Activated CD8-positive, alpha-beta memory T cell treated with anti-CD3 and anti-CD28 coated beads for 4 hours (primary cell): Measurements from ENCODE around the gene TICRR.
"Not testable (repeated sequence)": the region's sequence is repeated elsewhere in the genome, so short reads cannot be mapped to it uniquely, and the experiment has no call there.

Experiments used
- DNase-seq, 2 donors: peaks; one replicate each; pipeline ENCODE4 v3.0.0-alpha.2; 2020; ENCODE audit warnings: low read depth in 2 of 2

The TICRR gene

DNA sequence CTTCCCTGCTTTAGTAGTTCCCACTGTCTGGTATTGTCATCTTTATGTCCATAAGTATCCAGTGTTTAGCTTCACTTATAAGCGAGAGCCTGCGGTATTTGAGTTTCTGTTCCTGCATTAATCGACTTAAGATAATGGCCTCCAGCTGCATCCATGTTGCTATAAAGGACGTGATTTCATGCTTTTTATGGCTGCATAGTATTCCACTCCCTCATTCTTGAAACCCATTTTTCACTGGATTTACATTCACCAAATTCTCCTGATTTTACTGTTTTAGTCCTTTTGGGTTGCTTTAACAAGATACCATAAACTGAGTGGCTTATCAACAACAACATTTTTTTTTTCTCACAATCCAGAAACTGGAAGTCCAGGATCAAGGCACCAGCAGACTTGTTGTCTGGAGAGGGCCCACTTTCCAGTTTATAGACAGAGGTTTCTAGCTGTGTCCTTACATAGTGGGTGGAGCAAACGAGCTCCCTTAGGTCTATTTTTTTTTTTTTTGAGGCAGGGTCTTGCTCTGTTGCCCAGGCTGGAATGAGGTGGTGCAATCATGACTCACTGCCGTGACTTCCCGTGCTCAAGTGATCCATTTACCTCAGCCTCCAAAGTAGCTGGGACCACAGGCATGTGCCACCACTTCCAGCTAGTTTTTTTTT, 6.1 kb upstream of the TICRR start:
- DNase-seq = no peak

DNA sequence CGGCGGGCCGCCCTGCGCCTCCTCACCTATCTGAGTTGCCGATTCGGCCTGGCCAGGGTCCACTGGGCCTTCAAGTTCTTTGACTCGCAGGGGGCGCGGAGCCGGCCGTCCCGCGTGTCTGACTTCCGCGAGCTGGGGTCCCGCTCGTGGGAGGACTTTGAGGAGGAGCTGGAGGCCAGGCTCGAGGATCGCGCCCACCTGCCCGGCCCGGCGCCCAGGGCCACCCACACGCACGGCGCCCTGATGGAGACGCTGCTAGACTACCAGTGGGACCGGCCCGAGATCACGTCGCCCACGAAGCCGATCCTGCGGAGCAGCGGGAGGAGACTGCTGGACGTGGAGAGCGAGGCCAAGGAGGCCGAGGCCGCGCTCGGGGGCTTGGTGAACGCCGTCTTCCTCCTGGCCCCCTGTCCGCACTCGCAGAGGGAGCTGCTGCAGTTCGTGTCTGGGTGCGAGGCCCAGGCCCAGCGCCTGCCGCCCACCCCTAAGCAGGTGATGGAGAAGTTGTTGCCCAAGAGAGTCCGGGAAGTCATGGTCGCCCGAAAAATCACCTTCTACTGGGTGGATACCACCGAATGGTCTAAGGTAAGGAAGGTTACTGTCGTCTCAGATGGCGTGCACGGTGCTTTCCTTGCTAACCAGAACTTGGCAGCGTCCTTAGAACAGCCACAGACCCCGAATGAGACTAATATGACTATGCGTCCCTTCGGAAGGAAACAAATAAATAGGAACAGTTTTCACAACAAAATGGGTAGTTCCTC, 567 bp downstream of the TICRR start:
- DNase-seq = no peak

DNA sequence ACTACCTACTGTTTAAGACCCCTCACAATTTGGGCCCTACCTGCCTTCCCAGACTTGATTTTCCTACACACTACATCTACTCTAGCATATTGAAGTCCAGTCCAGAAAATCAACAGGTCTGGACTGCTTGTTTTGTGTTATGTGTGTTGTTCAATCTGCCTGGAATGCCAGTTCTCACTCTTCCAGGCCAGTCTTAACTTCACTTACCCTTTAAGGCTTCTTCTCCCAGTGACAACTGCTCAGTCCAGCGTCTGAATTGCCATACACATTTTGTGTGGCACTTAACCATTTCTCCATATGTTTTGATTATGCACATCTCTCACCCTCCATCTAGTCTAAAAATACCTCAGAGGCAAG, 1.1 kb downstream of the TICRR start:
- DNase-seq = no peak

DNA sequence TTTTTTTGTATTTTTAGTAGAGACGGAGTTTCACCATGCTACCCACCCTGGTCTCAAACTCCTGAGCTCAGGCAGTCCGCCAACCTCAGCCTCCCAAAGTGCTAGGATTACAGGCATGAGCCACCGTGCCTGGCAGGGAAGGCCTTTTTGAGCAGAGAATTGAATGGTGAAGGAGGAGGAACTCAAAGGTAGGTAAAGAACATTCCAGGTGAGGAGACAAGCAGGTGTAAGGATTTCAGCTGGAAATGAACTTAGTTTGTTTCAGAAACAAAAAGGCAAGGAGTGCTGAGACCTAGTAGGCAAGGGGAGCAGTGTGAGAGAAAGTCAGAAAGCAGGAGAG, 2.5 kb downstream of the TICRR start:
- no peak for DNase-seq

DNA sequence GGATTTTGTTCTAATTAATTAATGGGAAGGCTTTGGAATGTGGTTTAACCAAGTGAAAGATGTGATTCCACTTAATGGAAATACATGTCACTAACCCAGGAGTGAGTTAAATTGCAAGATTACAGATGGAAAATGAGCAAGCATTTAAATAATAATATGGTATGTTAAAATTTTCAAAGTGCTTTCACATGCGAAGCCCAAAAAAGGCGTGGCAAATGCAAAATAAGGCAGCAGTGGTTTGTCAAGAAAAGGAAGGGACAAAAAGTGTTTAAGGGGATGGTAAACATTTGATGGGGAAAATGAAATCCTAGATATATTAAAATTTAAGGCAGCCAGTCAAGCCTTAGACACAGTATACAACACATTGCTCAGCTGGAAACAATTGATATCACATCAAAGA, 2.9 kb downstream of the TICRR start:
- DNase-seq = no peak

DNA sequence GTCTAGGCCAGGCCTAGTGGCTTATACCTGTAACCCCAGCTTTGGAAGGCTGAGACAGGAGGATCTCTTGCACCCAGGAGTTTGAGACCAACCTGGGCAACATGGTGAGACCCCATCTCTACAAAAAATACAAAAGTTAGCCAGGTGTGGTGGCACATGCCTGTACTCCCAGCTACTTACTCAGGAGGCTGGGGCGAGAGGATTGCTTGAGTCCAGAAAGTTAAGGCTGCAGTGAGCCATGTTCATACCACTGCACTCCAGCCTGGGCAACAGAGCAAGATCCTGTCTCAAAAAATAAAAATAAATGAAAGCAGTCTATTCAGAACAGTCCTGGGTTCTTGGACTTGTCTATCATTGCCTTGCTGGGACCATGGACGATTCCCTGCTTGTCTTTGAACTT, 5.5 kb downstream of the TICRR start:
- not testable (repeated sequence) for DNase-seq

DNA sequence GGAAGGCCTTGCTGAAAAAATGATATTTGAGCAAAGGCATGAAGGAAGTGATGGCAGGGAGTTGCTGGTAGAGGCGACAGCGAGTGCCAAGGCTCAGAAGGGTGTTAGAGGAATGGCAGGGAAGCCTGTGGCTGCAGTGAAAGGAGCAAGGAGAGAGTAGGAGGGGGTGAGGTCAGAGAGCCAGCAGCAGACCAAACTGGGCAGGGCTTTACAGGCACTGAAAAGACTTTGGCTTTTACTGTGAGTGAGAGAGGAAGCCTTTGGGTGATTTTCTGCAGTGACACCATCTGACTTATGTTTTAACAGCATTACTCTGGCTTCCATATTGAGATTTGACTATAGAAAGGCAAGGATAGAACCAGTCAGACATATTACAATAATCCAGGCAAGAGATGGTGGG, 11.4 kb downstream of the TICRR start:
- no peak for DNase-seq

DNA sequence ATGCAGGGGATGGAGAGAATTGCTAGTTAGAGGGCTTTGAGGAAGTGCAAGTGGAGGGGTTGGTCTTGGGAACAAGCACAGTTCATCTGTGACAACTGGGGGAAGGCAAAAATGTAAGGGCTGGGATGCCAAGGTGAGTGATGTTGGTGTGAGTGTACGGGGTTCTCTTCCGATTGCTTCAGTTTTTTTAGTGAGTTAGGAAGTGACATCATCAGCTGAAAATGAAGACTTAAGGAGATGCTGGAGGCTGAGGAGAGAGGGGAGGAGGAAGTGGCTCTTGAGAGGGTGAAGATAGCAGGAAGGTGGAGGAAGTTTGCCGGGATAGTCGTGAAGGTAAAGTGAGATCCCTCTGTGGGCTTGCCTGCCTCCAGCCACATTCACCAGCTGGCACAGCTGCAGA, 12.7 kb downstream of the TICRR start:
- DNase-seq = no peak

DNA sequence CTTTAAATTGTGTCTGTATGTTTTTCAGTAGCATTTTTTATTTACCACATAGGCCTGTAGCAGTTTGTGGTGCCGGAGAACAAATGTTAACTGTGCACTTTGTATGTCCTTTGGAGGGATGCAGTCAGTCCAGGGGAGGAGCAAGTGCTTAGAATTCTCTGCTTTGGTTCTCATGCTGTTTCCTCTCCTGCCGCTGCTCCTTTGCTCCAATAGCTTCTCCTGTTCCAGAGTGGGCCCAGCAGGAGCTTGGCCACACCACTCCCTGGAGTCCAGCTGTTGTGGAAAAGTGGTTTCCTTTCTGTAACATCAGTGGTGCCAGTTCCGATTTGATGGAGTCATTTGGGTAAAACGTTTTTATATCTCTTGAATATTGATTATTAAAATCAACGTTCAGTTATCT, 16.6 kb downstream of the TICRR start:
- no peak for DNase-seq

DNA sequence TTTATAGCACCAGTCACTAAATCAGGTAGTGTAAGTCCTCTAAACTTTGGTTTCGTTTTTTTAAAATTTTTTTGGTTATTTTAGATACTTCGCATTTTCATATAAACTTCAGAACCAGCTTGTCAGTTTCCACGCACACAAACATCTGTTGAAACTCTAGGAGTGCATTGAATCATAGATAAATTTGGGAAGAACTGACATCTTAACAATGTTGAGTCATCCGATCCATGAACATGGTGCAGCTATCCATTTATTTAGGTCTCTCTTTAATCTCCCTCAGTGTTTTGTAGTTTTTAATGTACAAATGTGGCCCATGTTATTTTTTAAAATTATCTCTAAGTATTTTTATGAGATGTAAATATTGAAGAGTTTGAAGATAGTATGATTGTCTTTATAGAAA, 17.7 kb downstream of the TICRR start:
- no peak for DNase-seq

DNA sequence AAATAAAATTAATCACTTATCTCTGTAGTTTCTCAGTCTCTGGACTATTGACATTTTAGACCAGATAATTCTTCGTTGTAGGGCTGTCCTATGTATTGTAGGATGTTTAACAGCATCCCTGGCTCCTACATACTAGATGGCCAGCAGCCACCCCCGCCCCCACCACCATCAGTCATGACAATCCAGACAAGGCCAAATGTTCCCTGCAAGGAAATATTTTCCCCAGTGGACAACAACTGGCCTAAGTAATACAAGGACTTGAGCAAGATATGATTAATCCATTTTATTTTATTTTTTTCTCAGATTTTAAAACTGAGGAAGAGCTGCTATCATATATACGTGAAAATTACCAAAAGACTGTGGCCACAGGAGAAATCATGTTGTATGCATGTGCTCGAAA, 23.8 kb downstream of the TICRR start:
- DNase-seq = no peak

DNA sequence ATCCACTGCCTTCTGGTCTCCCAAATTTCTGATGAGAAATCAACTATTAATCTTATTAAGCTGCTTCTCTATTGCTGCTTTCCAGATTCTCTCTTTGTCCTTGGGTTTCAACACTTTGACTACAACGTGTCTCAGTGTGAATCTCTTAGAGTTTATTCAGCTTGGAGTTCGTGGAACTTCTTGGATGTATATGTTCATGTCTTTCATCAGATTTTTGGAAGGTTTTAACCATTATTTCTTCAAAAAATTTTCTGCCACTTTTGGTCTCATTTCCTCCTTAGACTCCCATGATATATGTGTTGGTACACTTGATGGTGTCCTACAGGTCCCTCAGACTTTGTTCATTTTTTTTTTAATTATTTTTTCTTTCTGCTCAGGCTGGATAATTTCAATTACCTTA, 36.0 kb downstream of the TICRR start:
- DNase-seq = no peak

DNA sequence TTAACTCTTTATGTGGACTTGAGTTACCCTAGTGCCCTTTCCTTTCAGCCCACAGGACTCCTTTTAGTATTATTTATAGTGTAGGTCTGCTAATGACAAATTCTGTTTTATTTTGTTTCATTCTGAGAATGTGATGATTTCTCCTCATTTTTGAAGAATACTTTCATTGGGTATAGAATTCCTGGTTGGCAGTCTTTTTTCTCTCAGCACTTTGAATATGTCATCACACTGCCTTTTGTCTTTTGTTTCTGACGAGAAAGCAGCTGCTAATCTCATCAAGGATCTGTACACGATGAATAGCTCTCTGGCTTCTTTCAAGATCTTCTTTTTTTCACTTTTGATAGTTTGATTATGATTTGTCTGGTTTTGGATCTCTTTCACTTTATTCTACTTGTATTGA, 37.8 kb downstream of the TICRR start:
- no peak for DNase-seq

DNA sequence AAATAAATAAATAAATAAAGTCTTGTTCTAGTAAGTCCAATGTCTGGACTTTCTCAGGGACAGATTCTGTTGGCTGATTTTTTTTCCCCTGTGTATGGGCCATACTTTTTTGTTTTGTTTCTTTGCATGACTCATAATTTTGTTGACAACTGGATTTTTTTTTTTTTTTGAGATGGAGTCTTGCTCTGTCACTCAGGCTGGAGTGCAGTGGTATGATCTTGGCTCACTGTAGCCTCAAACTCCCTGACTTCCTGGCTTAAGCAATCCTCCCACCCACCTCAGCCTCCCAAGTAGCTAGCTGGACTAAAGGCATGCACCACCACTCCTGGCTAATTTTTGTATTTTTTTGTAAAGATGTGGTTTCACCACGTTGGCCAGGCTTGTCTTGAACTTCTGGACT, 38.9 kb downstream of the TICRR start:
- DNase-seq = no peak

DNA sequence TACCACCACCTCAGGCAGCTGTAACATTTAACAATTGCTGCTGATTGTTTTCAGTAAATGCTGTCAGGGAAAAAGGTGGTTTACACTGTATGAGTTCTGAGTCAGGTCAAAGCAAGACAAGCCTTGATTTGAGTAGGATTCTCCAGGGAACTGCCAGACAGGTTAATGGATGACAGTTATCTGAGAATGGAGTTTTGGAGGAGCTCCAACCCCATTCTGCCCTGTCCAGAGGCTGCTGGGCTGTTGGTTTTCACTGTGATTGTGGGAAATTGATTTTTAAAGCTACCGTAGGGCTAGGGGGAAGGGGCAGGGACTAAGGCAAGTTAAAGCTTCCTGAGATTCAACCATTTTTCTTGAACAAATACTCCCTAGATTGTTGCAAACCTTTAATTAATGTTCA, 39.9 kb downstream of the TICRR start:
- DNase-seq = no peak

DNA sequence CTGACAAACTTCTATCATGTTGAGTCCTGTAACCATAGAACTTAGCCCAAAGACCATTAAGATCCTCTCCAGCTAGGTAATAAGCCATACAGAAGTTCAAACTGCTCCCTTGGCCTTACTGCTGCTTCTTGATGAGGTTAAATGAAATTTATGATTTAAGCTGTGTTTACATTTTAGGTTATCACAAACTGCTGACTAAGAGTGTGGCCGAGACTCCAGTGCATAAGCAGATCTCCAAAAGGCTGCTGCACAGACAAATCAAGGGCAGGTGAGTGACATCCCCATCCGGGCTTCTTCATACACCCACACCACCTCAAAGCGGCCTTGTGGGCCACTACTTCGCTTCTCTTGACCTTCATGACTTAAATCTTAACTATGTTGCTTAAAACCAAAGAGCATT, 41.0 kb downstream of the TICRR start:
- DNase-seq = no peak

DNA sequence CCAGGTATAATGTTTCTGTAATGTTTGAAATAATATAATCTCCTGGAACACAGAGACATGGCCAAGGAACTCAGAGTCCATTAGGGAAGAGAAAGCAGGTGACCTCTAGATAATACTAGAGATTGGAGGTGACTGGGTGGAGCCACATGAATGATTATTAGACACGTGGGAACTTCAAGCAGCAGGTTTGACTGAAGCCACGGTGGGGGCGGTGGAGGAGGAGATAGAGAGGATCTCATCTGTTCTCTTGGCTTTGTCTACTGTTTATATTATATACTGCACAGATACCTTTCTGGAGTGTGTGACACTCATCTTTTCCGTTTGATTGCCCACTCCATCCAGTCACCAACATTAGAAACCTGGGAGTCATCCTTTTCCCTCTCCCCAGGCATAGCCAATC, 46.3 kb downstream of the TICRR start:
- no peak for DNase-seq

DNA sequence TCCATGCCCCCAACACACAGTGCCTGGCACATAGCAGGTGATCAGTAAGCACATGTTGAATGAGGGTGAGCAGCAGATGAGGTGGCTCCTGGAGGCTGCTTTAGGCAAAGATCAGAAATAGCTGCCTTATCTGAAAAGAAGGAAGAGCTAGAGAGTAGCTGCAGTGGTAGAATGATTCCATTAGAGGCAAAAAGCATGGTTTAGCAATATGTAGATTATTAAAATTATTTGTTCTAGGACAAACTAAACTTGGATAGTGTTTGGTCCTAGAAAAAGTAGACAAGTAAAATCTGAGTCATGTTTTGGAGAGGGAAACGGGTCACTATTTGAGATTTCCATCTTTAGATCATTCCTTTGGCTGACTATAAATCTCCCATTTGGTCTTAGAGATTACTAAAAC, 47.9 kb downstream of the TICRR start:
- no peak for DNase-seq

DNA sequence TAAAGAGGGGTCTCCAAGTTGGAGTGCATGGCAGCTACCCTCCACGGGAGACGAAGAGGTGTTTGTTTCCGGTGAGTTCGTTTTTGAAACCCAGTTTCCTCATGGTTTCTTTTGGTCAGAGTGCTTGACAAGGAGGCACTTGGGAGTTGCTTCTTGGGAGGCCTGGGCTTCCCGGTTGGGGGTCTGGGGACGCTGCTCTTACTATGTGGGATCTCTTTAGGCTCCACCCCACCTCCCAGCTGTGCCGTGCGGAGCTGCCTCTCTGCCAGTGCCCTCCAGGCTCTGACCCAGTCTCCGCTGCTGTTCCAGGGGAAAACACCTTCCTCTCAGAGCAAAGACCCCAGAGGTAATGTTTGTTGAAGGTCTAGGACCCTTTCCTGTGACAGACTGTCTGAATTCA, 50.4 kb downstream of the TICRR start:
- no peak for DNase-seq

DNA sequence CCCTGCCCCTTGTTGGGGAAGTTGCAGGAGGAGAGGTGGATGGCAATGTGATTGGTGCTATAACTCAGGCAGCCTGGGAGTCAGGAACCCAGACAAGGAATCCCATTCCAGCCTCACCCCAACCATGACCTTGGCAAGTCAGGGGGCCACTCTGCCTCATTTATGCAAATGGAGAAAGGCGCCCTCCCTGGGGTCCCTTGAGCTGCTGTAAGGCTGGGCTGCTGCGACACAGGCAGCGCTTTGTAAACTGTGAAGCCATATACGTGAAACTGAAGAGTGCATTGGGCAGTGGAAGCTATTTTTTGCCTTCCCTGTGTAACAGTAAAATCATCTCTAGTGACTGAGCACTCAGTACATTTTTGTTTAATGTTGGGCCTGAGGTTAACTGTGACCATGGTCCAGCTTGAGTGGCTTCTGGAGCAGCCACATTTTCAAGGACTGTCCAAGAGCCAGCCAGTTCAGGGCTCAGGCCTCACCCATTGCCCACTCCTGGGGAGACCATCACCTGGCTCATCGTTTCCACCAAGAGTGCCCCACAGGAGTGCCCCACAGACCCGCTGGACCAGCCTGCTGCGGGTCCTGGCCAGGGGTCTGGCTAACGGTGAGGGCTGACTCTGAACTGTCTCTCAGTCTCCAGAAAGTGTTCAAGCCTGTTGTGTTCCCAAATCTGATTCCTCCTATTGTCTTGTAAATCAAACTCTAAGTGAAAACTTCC, 52.1 kb downstream of the TICRR start:
- no peak for DNase-seq

DNA sequence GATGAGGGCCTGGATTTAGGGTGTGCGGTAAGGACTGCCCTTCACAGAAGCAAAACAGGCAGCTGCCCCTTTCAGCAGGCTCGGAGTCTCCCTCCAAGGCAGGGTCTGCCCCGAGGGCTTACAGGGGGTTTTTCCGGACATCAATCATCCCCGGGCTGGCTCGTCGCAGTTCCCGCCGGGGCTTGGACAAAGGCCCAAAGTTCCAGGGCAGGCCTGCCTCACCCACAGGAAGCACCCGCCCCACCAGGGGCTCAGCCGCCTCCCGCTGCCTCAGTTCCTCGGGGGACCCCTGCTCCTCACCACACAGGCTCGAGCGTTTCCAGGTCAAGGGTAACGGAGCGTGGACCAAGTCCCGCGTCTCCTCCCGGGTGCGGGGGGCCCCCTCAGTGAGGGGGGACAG, 53.0 kb downstream of the TICRR start:
- DNase-seq = no peak

DNA sequence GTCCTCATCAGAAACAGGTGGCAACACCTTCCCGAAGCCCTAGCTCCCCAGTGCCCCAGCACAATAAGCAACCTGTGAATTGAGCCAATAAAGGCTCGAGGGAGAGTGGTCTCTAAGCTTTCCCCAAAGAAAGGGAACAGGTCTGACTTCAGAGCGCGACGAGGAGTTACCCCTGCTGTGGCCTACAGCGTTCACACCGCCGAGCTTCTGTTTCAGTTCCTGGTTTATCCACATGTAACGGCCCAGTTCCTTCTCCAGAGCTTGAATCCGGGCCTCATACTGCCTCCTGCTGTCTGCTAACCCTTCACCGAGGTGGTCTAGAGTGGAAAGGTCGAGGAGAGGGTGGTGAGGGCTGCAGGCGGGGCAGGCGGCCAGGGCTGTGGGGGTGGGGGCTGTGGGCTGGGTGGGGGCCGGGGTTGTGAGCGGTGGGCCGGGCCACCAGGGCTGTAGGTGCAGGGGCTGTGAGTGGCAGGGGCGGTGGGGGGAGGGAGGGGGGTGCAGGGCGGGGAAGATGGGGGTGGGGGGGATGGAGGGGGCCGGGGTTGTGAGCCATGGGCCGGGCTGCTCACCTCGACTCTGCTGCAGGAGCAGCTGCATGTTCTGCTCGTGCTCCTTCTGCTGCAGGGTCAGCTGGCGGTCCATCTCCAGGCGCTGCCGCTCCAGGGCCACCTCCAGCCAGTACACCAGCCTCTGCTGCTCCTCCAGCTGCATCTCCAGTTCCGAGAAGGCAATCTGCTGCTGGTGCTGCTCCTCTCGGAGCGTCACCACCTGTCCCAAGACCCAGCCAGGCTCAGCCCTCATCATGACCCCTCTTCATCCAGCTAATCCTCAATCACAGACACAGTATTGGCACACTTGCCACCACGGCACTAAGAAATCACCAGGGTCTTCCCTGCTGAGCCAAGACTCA, 53.8 kb downstream of the TICRR start:
- DNase-seq = no peak
